PC-3 (cell line): ENCODE data around the gene SLC12A9. TPM values are rescaled to one million over a fixed set of nuclear protein-coding genes. Genes with fewer than 3 reads are reported as not detected.

Experiments
- ATAC-seq: fragments of 200-7000 bp; cut with Tn5 transposase; 2 replicates; pipeline ENCODE4 v1.9.1; 2020; ENCODE audit warnings: mild to moderate bottlenecking, moderate library complexity
- BruUV-seq: library from RNA; stranded (reverse); fragments of 400-500 nt; replicated peaks from 2 replicates; lab custom pipeline; 2021; lab: Mats Ljungman, UMichigan
- CTCF ChIA-PET: fragments of 300-600 bp; sonication (Branson Sonifier 250); formaldehyde crosslinking; loops from one replicate; lab custom pipeline; 2022; ENCODE audit warnings: antibody characterized with exemption; lab: Charles Lee
- POLR2A ChIA-PET: fragments of 300-600 bp; sonication (Branson Sonifier 250); formaldehyde crosslinking; loops from one replicate; lab custom pipeline; 2022; ENCODE audit warnings: antibody characterized with exemption; ENCODE audit not compliant: unreplicated experiment; lab: Charles Lee
- DNase-seq: peaks from one replicate; pipeline ENCODE4 v3.0.0-alpha.2; 2015
- H2AFZ ChIP-seq: fragments of 300-600 bp; sonication (generic); 2 replicates; pipeline ENCODE4 v1.6.0; 2016; ENCODE audit warnings: antibody characterized with exemption, low read length
- H3F3A ChIP-seq: fragments of 300-600 bp; sonication (generic); one replicate; pipeline ENCODE4 v1.6.0; 2017; ENCODE audit warnings: antibody characterized with exemption, low read length, control low read depth, mild to moderate bottlenecking; ENCODE audit not compliant: unreplicated experiment
- H3K27ac ChIP-seq: fragments of 300-600 bp; sonication (generic); 2 replicates; pipeline ENCODE4 v1.5.1; 2016; ENCODE audit warnings: mild to moderate bottlenecking, low read length
- H3K27me3 ChIP-seq: fragments of 300-600 bp; sonication (generic); 2 replicates; pipeline ENCODE4 v1.6.1; 2016; ENCODE audit warnings: low read length, mixed read lengths
- H3K36me3 ChIP-seq: fragments of 300-600 bp; sonication (generic); 2 replicates; pipeline ENCODE4 v1.6.1; 2016; ENCODE audit warnings: low read depth, mixed run types, low read length, mixed read lengths
- H3K4me1 ChIP-seq: fragments of 300-600 bp; sonication (generic); 2 replicates; pipeline ENCODE4 v1.5.1; 2016; ENCODE audit warnings: low read length; ENCODE audit not compliant: insufficient read depth
- H3K4me2 ChIP-seq: fragments of 300-600 bp; sonication (generic); 2 replicates; pipeline ENCODE4 v1.6.0; 2016; ENCODE audit warnings: low read length
- H3K4me3 ChIP-seq: fragments of 300-600 bp; sonication (generic); 2 replicates; pipeline ENCODE4 v1.5.1; 2016; ENCODE audit warnings: mild to moderate bottlenecking, low read length, mixed read lengths
- H3K79me2 ChIP-seq: fragments of 300-600 bp; sonication (generic); 2 replicates; pipeline ENCODE4 v1.6.1; 2017; ENCODE audit warnings: low read length, mixed read lengths
- H3K9ac ChIP-seq: fragments of 300-600 bp; sonication (generic); 2 replicates; pipeline ENCODE4 v1.6.0; 2016; ENCODE audit warnings: mild to moderate bottlenecking, low read length
- H3K9me2 ChIP-seq: fragments of 300-600 bp; sonication (generic); replicated peaks from 2 replicates; pipeline ENCODE4 v1.6.1; 2016; ENCODE audit warnings: mixed run types, low read length, mixed read lengths
- H3K9me3 ChIP-seq: fragments of 300-600 bp; sonication (generic); 2 replicates; pipeline ENCODE4 v1.6.1; 2016; ENCODE audit warnings: low read length, mixed read lengths
- H4K20me1 ChIP-seq: fragments of 300-600 bp; sonication (generic); 2 replicates; pipeline ENCODE4 v1.6.1; 2016; ENCODE audit warnings: low read length, mixed read lengths
- EZH2 ChIP-seq: fragments of 300-600 bp; sonication (generic); IDR thresholded peaks from one replicate; pipeline ENCODE4 v1.6.1; 2017; ENCODE audit warnings: antibody characterized with exemption, mild to moderate bottlenecking, low read length; ENCODE audit not compliant: unreplicated experiment
- EZH2phosphoT487 ChIP-seq: fragments of 300-600 bp; sonication (generic); IDR thresholded peaks from 2 replicates; pipeline ENCODE4 v1.6.1; 2018; ENCODE audit warnings: mild to moderate bottlenecking, antibody characterized with exemption, low read length, borderline replicate concordance
- intact Hi-C: fragments of 100-400 bp; cut with micrococcal nuclease; formaldehyde crosslinking; loops from 2 replicates; pipeline ENCODE4 v1.9.0; 2023
- total RNA-seq: library from RNA; depleted of rRNA; stranded (reverse); fragments of >200 nt; gene quantifications from 2 replicates; pipeline ENCODE4 v1.2.3, GENCODE V29; 2014
- TF ChIP-seq, protein P1 (sequence below): fragments of 300-600 bp; sonication (generic); conservative IDR thresholded peaks from 2 replicates; pipeline ENCODE4 v1.5.1; 2017; ENCODE audit warnings: antibody characterized with exemption, low read depth, mild to moderate bottlenecking, low read length

SLC12A9 gene
- total RNA-seq, 1 experiment from 2014 or later = 31.2 TPM

DNA sequence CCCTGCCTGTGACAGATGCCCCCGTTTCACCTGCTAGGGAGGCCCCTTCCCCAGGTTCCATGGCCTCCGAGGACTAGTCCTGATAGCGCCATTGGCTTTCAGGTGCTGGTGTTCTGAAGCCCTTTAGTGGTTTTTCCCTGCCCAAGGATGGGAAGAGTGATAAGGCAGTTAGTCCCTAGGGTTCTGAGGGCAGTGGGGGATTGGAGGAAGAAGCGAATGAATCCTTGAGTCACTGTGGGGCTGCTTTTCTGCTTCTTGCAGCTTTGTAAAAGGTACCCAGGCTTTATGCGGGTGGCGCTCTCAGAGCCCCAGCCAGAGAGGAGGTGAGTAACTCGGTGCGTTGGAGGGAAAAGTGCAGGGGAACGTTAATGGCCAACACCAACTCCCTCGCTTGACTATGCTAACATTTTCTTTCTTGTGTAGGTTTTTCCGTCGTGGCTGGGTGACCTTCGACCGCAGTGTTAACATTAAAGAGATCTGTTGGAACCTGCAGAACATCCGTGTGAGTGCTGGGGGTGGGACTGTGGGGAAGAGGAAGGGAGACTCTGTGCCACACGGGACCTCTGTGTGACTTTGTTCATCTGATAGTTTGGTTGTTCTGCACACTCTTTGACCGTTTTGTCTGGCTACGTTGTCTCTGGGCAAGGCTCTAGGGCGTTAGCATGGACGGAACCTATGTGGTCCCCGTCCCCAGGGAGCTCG, 33.1 kb downstream of the SLC12A9 start:
- peaks cover 47% of the 10 kb centered on the region for H3K79me2 ChIP-seq
- ATAC-seq (no peak), DNase-seq (no peak)
- no peak overlapping the region for H3K27ac ChIP-seq
- no TSS peak for BruUV-seq
- H3K9ac ChIP-seq = no peak overlapping the region
- peaks cover 2% of the 10 kb centered on the region; the same call in 1 of the 2 replicates for H4K20me1 ChIP-seq
- H3K4me3 ChIP-seq = no peak overlapping the region
- no peak overlapping the region for H2AFZ ChIP-seq
- H3K9me3 ChIP-seq = no peaks in the 10 kb centered on the region
- no peaks in the 10 kb centered on the region for H3K9me2 ChIP-seq
- CTCF ChIA-PET = no interaction called here
- no peaks in the 10 kb centered on the region for H3K27me3 ChIP-seq
- peaks cover 24% of the 10 kb centered on the region for H3K4me1 ChIP-seq
- intact Hi-C loops = no loop called here
- H3F3A ChIP-seq = no peaks in the 10 kb centered on the region
- no peak for TF ChIP-seq EZH2phosphoT487
- TF ChIP-seq, protein P1, sequence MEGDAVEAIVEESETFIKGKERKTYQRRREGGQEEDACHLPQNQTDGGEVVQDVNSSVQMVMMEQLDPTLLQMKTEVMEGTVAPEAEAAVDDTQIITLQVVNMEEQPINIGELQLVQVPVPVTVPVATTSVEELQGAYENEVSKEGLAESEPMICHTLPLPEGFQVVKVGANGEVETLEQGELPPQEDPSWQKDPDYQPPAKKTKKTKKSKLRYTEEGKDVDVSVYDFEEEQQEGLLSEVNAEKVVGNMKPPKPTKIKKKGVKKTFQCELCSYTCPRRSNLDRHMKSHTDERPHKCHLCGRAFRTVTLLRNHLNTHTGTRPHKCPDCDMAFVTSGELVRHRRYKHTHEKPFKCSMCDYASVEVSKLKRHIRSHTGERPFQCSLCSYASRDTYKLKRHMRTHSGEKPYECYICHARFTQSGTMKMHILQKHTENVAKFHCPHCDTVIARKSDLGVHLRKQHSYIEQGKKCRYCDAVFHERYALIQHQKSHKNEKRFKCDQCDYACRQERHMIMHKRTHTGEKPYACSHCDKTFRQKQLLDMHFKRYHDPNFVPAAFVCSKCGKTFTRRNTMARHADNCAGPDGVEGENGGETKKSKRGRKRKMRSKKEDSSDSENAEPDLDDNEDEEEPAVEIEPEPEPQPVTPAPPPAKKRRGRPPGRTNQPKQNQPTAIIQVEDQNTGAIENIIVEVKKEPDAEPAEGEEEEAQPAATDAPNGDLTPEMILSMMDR = no peak
- no peak for TF ChIP-seq EZH2
- peaks cover 68% of the 10 kb centered on the region for H3K36me3 ChIP-seq
- no peak overlapping the region for H3K4me2 ChIP-seq
- POLR2A ChIA-PET = no interaction called here

DNA sequence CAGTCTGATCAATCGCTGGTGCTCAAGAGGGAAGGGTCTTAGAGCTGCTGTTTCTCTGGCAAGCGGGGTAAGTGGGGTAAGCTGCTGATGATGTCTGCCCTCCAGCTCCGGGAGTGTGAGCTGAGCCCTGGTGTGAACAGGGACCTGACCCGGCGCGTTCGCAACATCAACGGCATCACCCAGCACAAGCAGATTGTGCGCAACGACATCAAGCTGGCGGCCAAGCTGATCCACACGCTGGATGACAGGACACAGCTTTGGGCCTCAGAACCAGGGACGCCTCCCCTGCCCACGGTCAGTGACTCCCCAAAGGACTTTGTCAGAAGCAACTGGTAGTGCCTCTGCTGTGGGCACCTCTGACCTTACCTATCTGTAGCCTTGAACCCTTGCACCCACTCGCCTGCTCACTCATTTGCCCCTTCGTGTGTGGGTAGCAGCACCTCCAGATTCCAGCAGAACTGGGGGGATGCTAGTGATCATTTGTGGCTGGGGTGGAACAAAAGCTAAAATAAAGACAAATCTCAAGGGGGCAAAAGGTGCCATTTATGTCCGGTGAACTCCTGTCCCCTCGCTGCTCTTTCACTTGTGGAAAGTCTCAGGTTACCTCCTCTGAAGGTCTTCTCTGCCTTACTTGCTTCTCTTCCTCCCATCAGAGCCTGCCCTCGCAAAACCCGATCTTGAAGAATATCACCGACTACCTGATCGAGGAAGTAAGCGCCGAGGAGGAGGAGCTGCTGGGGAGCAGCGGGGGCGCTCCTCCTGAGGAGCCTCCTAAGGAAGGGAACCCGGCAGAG, 33.8 kb downstream of the SLC12A9 start:
- Histone ChIP-seq H3K4me2 (no peak overlapping the region), H3K4me3 (no peak overlapping the region), H3K9me2 (no peaks in the 10 kb centered on the region), H3K27ac (no peak overlapping the region), H3K9ac (no peak overlapping the region), H3F3A (no peaks in the 10 kb centered on the region), H3K27me3 (no peaks in the 10 kb centered on the region), H3K9me3 (no peaks in the 10 kb centered on the region), H2AFZ (no peak overlapping the region), H3K4me1 (peaks cover 32% of the 10 kb centered on the region), H3K79me2 (peaks cover 40% of the 10 kb centered on the region), H4K20me1 (no peaks in the 10 kb centered on the region), H3K36me3 (peaks cover 63% of the 10 kb centered on the region)
- ATAC-seq = no peak
- no TSS peak for BruUV-seq
- DNase-seq = no peak
- CTCF ChIA-PET = no interaction called here
- POLR2A ChIA-PET = no interaction called here
- TF ChIP-seq EZH2phosphoT487 = no peak
- TF ChIP-seq EZH2 = no peak
- TF ChIP-seq, protein P1 = no peak
- intact Hi-C loops = no loop called here
